8988T (cell line): ENCODE measurements around the gene DPM3.

Experiments used
- DNase-seq: peaks from one replicate; pipeline ENCODE4 v3.0.0; 2011

DPM3 gene

GRCh38 chr1:155091071-155092051, 49.0 kb downstream of the DPM3 start:
- DNase-seq, result no peak
